ENCODE results near the gene CDH7.

DNA sequence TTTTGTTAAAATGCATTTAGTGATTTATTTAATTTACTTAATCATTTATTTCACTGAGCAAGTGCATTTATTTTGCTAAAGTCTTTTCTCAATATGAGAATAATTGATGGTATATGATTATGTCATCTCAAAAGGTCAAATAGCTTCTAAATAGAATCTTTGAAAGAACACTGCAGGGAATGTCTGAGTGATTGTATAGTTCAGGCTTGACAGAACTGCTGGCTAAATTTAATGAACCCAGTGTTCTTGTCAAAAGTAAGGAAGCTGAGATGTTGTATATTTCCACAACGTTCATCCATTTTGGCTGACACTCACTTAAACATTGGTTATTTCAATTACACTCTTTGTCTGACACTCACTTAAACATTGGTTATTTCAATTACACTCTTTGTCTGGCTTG is 39.3 kb upstream of the CDH7 start:
- TF ChIP-seq, protein P1, sequence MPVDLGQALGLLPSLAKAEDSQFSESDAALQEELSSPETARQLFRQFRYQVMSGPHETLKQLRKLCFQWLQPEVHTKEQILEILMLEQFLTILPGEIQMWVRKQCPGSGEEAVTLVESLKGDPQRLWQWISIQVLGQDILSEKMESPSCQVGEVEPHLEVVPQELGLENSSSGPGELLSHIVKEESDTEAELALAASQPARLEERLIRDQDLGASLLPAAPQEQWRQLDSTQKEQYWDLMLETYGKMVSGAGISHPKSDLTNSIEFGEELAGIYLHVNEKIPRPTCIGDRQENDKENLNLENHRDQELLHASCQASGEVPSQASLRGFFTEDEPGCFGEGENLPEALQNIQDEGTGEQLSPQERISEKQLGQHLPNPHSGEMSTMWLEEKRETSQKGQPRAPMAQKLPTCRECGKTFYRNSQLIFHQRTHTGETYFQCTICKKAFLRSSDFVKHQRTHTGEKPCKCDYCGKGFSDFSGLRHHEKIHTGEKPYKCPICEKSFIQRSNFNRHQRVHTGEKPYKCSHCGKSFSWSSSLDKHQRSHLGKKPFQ (CRISPR knock-in tag; IDR thresholded peaks at IDR 0.05; ENCODE audit: insufficient replicate concordance), result no peak
- TF ChIP-seq, protein P2, sequence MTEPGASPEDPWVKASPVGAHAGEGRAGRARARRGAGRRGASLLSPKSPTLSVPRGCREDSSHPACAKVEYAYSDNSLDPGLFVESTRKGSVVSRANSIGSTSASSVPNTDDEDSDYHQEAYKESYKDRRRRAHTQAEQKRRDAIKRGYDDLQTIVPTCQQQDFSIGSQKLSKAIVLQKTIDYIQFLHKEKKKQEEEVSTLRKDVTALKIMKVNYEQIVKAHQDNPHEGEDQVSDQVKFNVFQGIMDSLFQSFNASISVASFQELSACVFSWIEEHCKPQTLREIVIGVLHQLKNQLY (CRISPR knock-in tag; IDR thresholded peaks at IDR 0.05), result no peak
- TF ChIP-seq TBX2 (CRISPR knock-in tag; IDR thresholded peaks at IDR 0.05; ENCODE audit: borderline replicate concordance) (no peak), ZSCAN29 (CRISPR knock-in tag; conservative IDR thresholded peaks at IDR 0.05) (no peak), EZH2 (conservative IDR thresholded peaks at IDR 0.05; ENCODE audit: low read depth, low read length) (no peak)
- TF ChIP-seq, protein P3, sequence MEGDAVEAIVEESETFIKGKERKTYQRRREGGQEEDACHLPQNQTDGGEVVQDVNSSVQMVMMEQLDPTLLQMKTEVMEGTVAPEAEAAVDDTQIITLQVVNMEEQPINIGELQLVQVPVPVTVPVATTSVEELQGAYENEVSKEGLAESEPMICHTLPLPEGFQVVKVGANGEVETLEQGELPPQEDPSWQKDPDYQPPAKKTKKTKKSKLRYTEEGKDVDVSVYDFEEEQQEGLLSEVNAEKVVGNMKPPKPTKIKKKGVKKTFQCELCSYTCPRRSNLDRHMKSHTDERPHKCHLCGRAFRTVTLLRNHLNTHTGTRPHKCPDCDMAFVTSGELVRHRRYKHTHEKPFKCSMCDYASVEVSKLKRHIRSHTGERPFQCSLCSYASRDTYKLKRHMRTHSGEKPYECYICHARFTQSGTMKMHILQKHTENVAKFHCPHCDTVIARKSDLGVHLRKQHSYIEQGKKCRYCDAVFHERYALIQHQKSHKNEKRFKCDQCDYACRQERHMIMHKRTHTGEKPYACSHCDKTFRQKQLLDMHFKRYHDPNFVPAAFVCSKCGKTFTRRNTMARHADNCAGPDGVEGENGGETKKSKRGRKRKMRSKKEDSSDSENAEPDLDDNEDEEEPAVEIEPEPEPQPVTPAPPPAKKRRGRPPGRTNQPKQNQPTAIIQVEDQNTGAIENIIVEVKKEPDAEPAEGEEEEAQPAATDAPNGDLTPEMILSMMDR (CRISPR knock-in tag; IDR thresholded peaks at IDR 0.05), result no peak

Measured in HepG2 (cell line).